HG03039 (cell line): ENCODE data around the gene MAST2.
"Not testable (repeated sequence)": the region's sequence is repeated elsewhere in the genome, so short reads cannot be mapped to it uniquely, and the experiment has no call there.

Experiments
- ATAC-seq: cut with Tn5 transposase; IDR thresholded peaks from one replicate; pipeline ENCODE4 v1.9.1; 2021; ENCODE audit warnings: mild to moderate bottlenecking, moderate library complexity; ENCODE audit not compliant: unreplicated experiment

Gene MAST2

GRCh38 chr1:45809761-45810160 is 6.3 kb downstream of the MAST2 start:
- ATAC-seq, result no peak

- no peak for ATAC-seq
These were observed 11.4 kb downstream of the MAST2 start for GRCh38 chr1:45814776-45815175.

DNA sequence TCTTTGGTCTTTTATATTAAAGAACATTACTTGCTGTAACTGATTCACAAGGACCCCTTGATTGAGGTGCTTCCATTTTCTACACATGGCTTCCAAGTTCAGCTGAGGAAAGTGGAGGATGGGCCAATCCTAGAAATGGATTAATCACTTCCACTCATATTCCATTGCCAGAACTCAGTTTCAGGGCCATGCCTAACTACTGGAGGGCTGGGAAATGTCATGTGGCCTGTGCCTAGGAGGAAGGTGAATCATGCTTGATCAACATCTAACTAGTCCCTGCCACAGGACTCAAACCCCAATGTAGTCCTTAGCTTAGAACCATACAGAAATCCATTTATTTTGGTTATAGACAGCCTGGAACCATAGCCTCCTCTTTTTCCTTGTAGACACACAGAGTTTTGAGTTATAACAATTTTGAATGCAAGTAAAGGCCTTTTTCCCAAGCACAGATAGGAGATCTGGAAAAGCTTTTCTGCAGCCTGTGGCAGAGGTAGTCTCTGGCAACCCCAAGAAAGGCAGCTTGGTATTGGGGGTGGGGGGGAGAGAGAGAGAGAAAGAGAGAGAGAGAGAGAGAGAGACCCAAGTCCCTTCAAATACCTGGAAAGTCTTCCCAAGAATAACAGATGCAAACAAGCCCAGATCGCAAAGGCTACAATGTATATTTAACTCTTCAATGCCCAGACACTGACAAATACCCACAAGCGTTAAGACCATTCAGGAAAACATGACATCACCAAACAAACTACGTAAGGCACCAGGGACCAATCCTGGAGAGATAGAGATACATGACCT is 12.5 kb downstream of the MAST2 start:
- ATAC-seq, result no peak

GRCh38 chr1:45820173-45820572 is 16.8 kb downstream of the MAST2 start:
- no peak for ATAC-seq

DNA sequence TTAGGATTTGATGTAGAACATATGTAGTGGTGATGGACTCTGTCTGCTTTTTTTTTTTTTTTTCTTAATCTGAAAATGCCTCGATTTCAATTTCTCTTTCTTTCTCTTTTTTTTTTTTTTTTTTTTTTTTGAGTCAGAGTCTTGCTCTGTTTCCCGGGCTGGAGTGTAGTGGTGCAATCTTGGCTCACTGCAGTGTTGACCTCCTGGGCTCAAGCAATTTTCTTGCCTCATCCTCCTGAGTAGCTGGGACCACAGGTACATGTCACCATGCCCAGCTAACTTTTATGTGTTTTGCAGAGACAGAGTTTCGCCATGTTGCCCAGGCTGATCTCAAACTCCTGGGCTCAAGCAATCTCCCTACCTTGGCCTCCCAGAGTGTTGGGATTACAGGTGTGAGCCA is 17.4 kb downstream of the MAST2 start:
- no peak for ATAC-seq

- no peak for ATAC-seq
These were observed 19.2 kb downstream of the MAST2 start for GRCh38 chr1:45822644-45823043.

DNA sequence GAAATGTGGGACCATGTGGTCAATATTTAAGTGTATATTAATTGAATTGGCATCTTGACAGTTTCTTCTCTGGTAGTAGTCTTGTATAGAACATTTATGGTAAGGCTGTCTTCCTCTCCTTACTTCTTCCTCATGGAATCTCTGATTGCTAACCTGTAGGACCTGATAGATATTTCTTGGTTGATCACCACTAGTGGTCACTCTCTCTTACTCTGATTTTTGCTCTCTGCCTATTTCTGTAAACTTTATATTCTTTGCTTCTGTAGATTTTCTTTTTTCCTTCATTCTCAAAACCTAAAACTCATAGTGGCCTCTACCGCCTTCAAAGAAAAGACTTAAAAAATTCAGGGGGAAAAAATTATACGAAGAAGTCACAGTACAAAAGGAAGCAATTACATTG is 21.2 kb downstream of the MAST2 start:
- no peak for ATAC-seq

GRCh38 chr1:45827256-45827655 is 23.8 kb downstream of the MAST2 start:
- no peak for ATAC-seq

- no peak for ATAC-seq
These were observed 25.4 kb downstream of the MAST2 start for GRCh38 chr1:45828841-45829240.

GRCh38 chr1:45833361-45833760 is 29.9 kb downstream of the MAST2 start:
- ATAC-seq, result no peak

- no peak for ATAC-seq
These were observed 31.3 kb downstream of the MAST2 start for GRCh38 chr1:45834689-45835088.

- no peak for ATAC-seq
These were observed 33.0 kb downstream of the MAST2 start for GRCh38 chr1:45836451-45836850.

GRCh38 chr1:45836861-45837260 is 33.4 kb downstream of the MAST2 start:
- not testable (repeated sequence) for ATAC-seq

GRCh38 chr1:45838322-45838721 is 34.9 kb downstream of the MAST2 start:
- not testable (repeated sequence) for ATAC-seq

- no peak for ATAC-seq
These were observed 37.3 kb downstream of the MAST2 start for GRCh38 chr1:45840704-45841103.

GRCh38 chr1:45842786-45843185 is 39.4 kb downstream of the MAST2 start:
- ATAC-seq, result no peak

GRCh38 chr1:45843474-45843905 is 40.1 kb downstream of the MAST2 start:
- ATAC-seq, result no peak

DNA sequence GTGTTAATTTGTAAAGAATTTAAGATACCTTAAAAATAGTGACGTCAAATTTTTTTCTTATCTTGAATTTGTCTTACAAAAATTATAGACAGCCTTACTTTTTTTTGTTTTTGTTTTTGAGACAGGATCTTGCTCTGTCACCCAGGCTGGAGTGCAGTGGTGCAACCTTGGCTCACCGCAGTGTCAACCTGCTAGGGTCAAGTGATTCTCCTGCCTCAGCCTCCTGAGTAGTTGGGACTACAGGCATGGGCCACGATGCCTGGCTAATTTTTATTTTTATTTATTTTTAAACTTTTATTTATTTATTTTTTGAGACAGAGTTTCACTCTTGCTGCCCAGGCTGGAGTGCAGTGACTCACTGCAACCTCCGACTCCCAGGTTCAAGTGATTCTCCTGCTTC is 40.6 kb downstream of the MAST2 start:
- not testable (repeated sequence) for ATAC-seq

- ATAC-seq, result no peak
These were observed 43.5 kb downstream of the MAST2 start for GRCh38 chr1:45846931-45847330.

GRCh38 chr1:45848097-45848496 is 44.7 kb downstream of the MAST2 start:
- ATAC-seq, result no peak

- ATAC-seq, result no peak
These were observed 45.3 kb downstream of the MAST2 start for GRCh38 chr1:45848714-45849113.

DNA sequence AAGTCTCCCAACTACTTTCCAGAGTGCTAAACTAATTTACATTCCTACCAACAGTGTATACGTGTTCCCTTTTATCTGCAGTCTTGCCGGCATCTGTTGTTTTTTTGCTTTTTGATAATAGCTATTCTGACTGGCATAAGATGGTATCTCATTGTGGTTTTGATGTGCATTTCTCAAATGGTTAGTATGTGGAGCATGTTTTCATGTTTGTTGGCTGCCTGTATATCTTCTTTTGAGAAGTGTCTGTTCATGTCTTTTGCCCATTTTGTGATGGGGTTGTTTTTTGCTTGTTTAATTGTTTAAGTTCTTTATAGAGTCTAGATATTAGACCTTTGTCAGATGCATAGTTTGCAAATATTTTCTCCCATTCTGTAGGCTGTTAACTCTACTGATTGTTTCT is 46.6 kb downstream of the MAST2 start:
- no peak for ATAC-seq

- ATAC-seq, result no peak
These were observed 51.3 kb downstream of the MAST2 start for GRCh38 chr1:45854724-45855123.
